Measurements from ENCODE around the gene TBC1D16. TPM values are rescaled to one million over a fixed set of nuclear protein-coding genes. Genes with fewer than 3 reads are reported as not detected.

Gene TBC1D16
- total and polyA plus RNA-seq, 10 of the 15 experiments (the other 5 are each of a cell fraction or from before 2014, with no cell fraction given), result 0.01 to 0.13 (median 0.06) TPM; not detected in 3

GRCh38 chr17:79960788-79961522, 74.7 kb downstream of the TBC1D16 start:
- no peaks in the 10 kb centered on the region for H3K4me1 ChIP-seq (ENCODE audit: control insufficient read depth, insufficient read depth, low read length)
- SMC1A ChIA-PET (ENCODE audit: uncharacterized antibody, unreplicated experiment), result interaction anchor here (1.2 kb wide), 1 partner anchor 70 kb away, joined by 3 read pairs; no protein-coding TSS in a partner anchor
- peaks cover 0 to 2% of the 10 kb centered on the region in 2 experiments; a peak in 1 of 4 replicates for H3K27me3 ChIP-seq (replicated peaks in 1 of 2; ENCODE audit: control insufficient read depth in 2 of 2, insufficient read depth in 2 of 2, low read length in 1 of 2)
- WGBS (ENCODE audit: insufficient coverage, insufficient replicate concordance, low lambda C conversion rate, missing lambda C conversion rate), result 39% methylated on average over 9 of the region's 9 CpGs
- H3K9ac ChIP-seq (ENCODE audit: control insufficient read depth, insufficient read depth, low read length), result no peak overlapping the region
- H3K9me3 ChIP-seq (replicated peaks; ENCODE audit: control insufficient read depth, insufficient read depth, low read length), result no peaks in the 10 kb centered on the region
- no peak overlapping the region for H3K27ac ChIP-seq (ENCODE audit: control insufficient read depth, insufficient read depth)
- ATAC-seq (no peak), DNase-seq (ENCODE audit: low read depth, low spot score) (no peak), FAIRE-seq (no peak)
- no peak overlapping the region for H3K4me3 ChIP-seq
- no TSS peak for BruUV-seq (replicated peaks)
- no peaks in the 10 kb centered on the region for H3K36me3 ChIP-seq (ENCODE audit: control insufficient read depth in 2 of 2, insufficient read depth in 2 of 2, low read length in 1 of 2)
- POLR2A ChIA-PET, result no interaction called here
- in situ Hi-C loops (cut with MboI) (no loop called here), intact Hi-C loops (cut with micrococcal nuclease; ENCODE audit: unreplicated experiment) (no loop called here)
- CTCF ChIA-PET, result interaction anchor here (0.9 to 1.0 kb wide), 2 partner anchors 46 to 141 kb away, joined by 3 read pairs; partner anchors contain the start of gene GAA
- RAD21 ChIA-PET (ENCODE audit: unreplicated experiment), result no interaction called here
- TF ChIP-seq, protein P1, sequence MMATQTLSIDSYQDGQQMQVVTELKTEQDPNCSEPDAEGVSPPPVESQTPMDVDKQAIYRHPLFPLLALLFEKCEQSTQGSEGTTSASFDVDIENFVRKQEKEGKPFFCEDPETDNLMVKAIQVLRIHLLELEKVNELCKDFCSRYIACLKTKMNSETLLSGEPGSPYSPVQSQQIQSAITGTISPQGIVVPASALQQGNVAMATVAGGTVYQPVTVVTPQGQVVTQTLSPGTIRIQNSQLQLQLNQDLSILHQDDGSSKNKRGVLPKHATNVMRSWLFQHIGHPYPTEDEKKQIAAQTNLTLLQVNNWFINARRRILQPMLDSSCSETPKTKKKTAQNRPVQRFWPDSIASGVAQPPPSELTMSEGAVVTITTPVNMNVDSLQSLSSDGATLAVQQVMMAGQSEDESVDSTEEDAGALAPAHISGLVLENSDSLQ (IDR thresholded peaks at IDR 0.05), result no peak
- TF ChIP-seq FOXM1 (IDR thresholded peaks at IDR 0.05; ENCODE audit: low read depth, low read length), result no peak
- no peak for TF ChIP-seq DPF2 (IDR thresholded peaks at IDR 0.05)
- no peak for TF ChIP-seq CREB1 (IDR thresholded peaks at IDR 0.05; ENCODE audit: low read depth)
- no peak for TF ChIP-seq SIN3A (IDR thresholded peaks at IDR 0.05; ENCODE audit: low read depth, low read length)
- no peak for TF ChIP-seq ZNF622 (IDR thresholded peaks at IDR 0.05)
- TF ChIP-seq MEF2A (IDR thresholded peaks at IDR 0.05; ENCODE audit: insufficient read depth, low read depth, low read length), result no peak
- TF ChIP-seq POLR2AphosphoS5 (IDR thresholded peaks at IDR 0.05; ENCODE audit: low read length), result no peak
- TF ChIP-seq ZSCAN29 (IDR thresholded peaks at IDR 0.05), result no peak
- no peak for TF ChIP-seq NFYB (IDR thresholded peaks at IDR 0.05; ENCODE audit: insufficient read depth, low read depth, low read length)
- no peaks in the 10 kb centered on the region for H3K79me2 ChIP-seq (ENCODE audit: control insufficient read depth, insufficient read depth, low read length)
- no peaks in the 10 kb centered on the region for H4K20me1 ChIP-seq (ENCODE audit: control insufficient read depth, insufficient read depth)
- no peak overlapping the region for H3K4me2 ChIP-seq (ENCODE audit: control insufficient read depth, insufficient read depth)
- no peak overlapping the region for H2AFZ ChIP-seq (ENCODE audit: control insufficient read depth, low read depth, low read length)

All from GM12878 (cell line).